Measurements from ENCODE around the gene IL2RA. TPM values are rescaled to one million over a fixed set of nuclear protein-coding genes. Genes with fewer than 3 reads are reported as not detected.

The IL2RA gene
- total and polyA plus RNA-seq, 7 donors, result 0.08 to 1.8 (median 0.20) TPM

- TF ChIP-seq CTCF (IDR thresholded peaks at IDR 0.05), result no peak
- Histone ChIP-seq H3K27me3 (ENCODE audit: insufficient read depth in 3 of 3, low read length in 2 of 3) (no peaks in the 10 kb centered on the region), H3K9me3 (peaks cover 7% of the 10 kb centered on the region), H3K4me1 (no peaks in the 10 kb centered on the region), H3K27ac (no peak overlapping the region), H3K36me3 (ENCODE audit: insufficient read depth in 1 of 2, low read depth in 1 of 2) (no peaks in the 10 kb centered on the region), H3K4me3 (no peak overlapping the region)
- no peak for DNase-seq
- intact Hi-C loops (cut with DNase I), result no loop called here
- ATAC-seq, result no peak
Observed at GRCh38 chr10:6030940-6031339, 31.2 kb downstream of the IL2RA start.

DNA sequence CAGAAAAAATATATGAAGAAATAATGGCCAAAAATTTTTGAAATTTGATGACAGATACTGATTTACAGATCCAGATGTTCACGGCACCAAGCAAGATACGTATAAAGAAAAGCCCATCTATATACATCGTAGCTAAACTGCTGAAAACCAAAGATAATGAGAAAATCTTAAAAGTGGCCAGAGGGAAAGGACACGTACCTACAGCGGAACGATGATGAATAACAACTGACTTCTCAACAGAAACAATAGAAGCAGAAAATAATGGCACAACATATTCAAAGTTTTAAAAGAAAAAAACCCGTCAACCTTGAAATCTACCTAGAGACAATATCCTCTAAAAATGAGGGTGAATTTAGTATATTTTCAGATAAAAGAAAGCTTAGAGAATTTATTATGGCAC is 31.9 kb downstream of the IL2RA start:
- DNase-seq (no peak), ATAC-seq (no peak)
- H3K4me3 ChIP-seq, result no peak overlapping the region
- no peaks in the 10 kb centered on the region for H3K4me1 ChIP-seq
- H3K9me3 ChIP-seq, result peaks cover 7% of the 10 kb centered on the region
- no peaks in the 10 kb centered on the region for H3K27me3 ChIP-seq (ENCODE audit: insufficient read depth in 3 of 3, low read length in 2 of 3)
- 92 to 97% (median 96%) methylated on average over 7 of the region's 7 CpGs for WGBS, 3 donors
- intact Hi-C loops (cut with DNase I), result no loop called here
- no peak for TF ChIP-seq CTCF (IDR thresholded peaks at IDR 0.05)
- H3K36me3 ChIP-seq (ENCODE audit: insufficient read depth in 1 of 2, low read depth in 1 of 2), result no peaks in the 10 kb centered on the region
- no peak overlapping the region for H3K27ac ChIP-seq

GRCh38 chr10:6027929-6028328 is 34.2 kb downstream of the IL2RA start:
- no peak for TF ChIP-seq CTCF (IDR thresholded peaks at IDR 0.05)
- intact Hi-C loops (cut with DNase I), result no loop called here
- 71 to 77% (median 73%) methylated on average over 6 of the region's 6 CpGs for WGBS, 3 donors
- no peaks in the 10 kb centered on the region for H3K36me3 ChIP-seq (ENCODE audit: insufficient read depth in 1 of 2, low read depth in 1 of 2)
- ATAC-seq, result no peak
- H3K4me3 ChIP-seq, result no peak overlapping the region
- no peak for DNase-seq
- H3K27me3 ChIP-seq (ENCODE audit: insufficient read depth in 3 of 3, low read length in 2 of 3), result no peaks in the 10 kb centered on the region
- H3K27ac ChIP-seq, result no peak overlapping the region
- H3K4me1 ChIP-seq, result no peaks in the 10 kb centered on the region
- peaks cover 7% of the 10 kb centered on the region for H3K9me3 ChIP-seq

GRCh38 chr10:6025683-6026255 is 36.4 kb downstream of the IL2RA start:
- H3K4me1 ChIP-seq, result no peaks in the 10 kb centered on the region
- H3K9me3 ChIP-seq, result peaks cover 7% of the 10 kb centered on the region
- no peak for ATAC-seq
- intact Hi-C loops (cut with DNase I), result no loop called here
- WGBS, 3 donors, result 86 to 95% (median 94%) methylated on average over 6 of the region's 6 CpGs
- H3K36me3 ChIP-seq (ENCODE audit: insufficient read depth in 1 of 2, low read depth in 1 of 2), result no peaks in the 10 kb centered on the region
- no peaks in the 10 kb centered on the region for H3K27me3 ChIP-seq (ENCODE audit: insufficient read depth in 3 of 3, low read length in 2 of 3)
- no peak overlapping the region for H3K27ac ChIP-seq
- no peak for TF ChIP-seq CTCF (IDR thresholded peaks at IDR 0.05)
- no peak overlapping the region for H3K4me3 ChIP-seq
- no peak for DNase-seq

DNA sequence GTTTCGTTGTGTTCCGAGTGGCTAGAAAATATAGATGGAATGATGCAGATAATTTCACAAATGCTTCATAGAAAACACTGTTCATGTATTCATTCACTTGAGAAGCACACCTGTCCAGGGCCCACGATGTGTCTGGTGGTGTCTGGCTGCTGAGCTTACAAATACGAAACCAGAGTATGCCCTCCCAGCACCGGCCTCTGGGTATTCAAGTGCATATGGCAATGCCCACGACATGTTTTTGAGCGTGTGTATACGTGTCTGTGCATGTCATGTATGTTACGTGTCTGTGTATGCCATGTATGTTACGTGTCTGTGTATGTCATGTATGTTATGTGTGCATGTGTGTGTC is 37.9 kb downstream of the IL2RA start:
- no peaks in the 10 kb centered on the region for H3K9me3 ChIP-seq
- no peak for TF ChIP-seq CTCF (IDR thresholded peaks at IDR 0.05)
- H3K4me1 ChIP-seq, result no peaks in the 10 kb centered on the region
- 86 to 90% (median 87%) methylated on average over 10 of the region's 10 CpGs for WGBS, 3 donors
- no peaks in the 10 kb centered on the region for H3K27me3 ChIP-seq (ENCODE audit: insufficient read depth in 3 of 3, low read length in 2 of 3)
- H3K4me3 ChIP-seq, result no peak overlapping the region
- intact Hi-C loops (cut with DNase I), result no loop called here
- DNase-seq (no peak), ATAC-seq (no peak)
- H3K27ac ChIP-seq, result no peak overlapping the region
- no peaks in the 10 kb centered on the region for H3K36me3 ChIP-seq (ENCODE audit: insufficient read depth in 1 of 2, low read depth in 1 of 2)

Measured in psoas muscle (tissue), 8 donors.